ENCODE data around the gene NPDC1.
A peak's percentile ranks its signal among the peaks of the same experiment; 100 is the strongest.

The NPDC1 gene

GRCh38 chr9:137073992-137074399 lies 28.0 kb upstream of the NPDC1 start:
- Histone ChIP-seq H3K4me3 (no peak overlapping the region), H3K27ac (no peak overlapping the region)
- no peak for DNase-seq (ENCODE audit: low spot score)
- TF ChIP-seq CTCF (IDR thresholded peaks at IDR 0.05): no peak

- Histone ChIP-seq H3K4me3 (peak overlapping the region; percentile 70), H3K27ac (peak overlapping the region in 1 of 2 donors; percentile 75)
- no peak for TF ChIP-seq CTCF (IDR thresholded peaks at IDR 0.05)
- no peak for DNase-seq (ENCODE audit: low spot score)
Observed at GRCh38 chr9:137071282-137071681, 25.3 kb upstream of the NPDC1 start.

GRCh38 chr9:137070906-137071275 lies 24.9 kb upstream of the NPDC1 start:
- peak overlapping the region; percentile 70 for H3K4me3 ChIP-seq
- no peak for DNase-seq (ENCODE audit: low spot score)
- TF ChIP-seq CTCF (IDR thresholded peaks at IDR 0.05): no peak
- H3K27ac ChIP-seq: peak overlapping the region in 1 of 2 donors; percentile 75

- no peak for DNase-seq (ENCODE audit: low spot score)
- no peak for TF ChIP-seq CTCF (IDR thresholded peaks at IDR 0.05)
- peak within 1 kb of the TSS; percentile 70 for H3K4me3 ChIP-seq
- H3K27ac ChIP-seq: peak within 1 kb of the TSS in 1 of 2 donors; percentile 75
Observed at GRCh38 chr9:137070201-137070905, 24.4 kb upstream of the NPDC1 start, which contains the start of gene SAPCD2. TSS of gene SAPCD2 (minus strand) at chr9:137070557. CDS start at chr9:137070460, 97 bp downstream.

GRCh38 chr9:137069508-137070091 lies 23.6 kb upstream of the NPDC1 start:
- DNase-seq (ENCODE audit: low spot score): no peak
- Histone ChIP-seq H3K27ac (no peak overlapping the region), H3K4me3 (peak overlapping the region; percentile 70)
- no peak for TF ChIP-seq CTCF (IDR thresholded peaks at IDR 0.05)

- TF ChIP-seq CTCF (IDR thresholded peaks at IDR 0.05): no peak
- no peak for DNase-seq (ENCODE audit: low spot score)
- no peak overlapping the region for H3K4me3 ChIP-seq
- no peak overlapping the region for H3K27ac ChIP-seq
Observed at GRCh38 chr9:137068539-137069507, 22.8 kb upstream of the NPDC1 start.
